GM21825 (cell line): Measurements from ENCODE around the gene HOXC11.
A peak's percentile ranks its signal among the peaks of the same experiment; 100 is the strongest.

ENCODE experiments used
- ATAC-seq: cut with Tn5 transposase; IDR thresholded peaks from one replicate; pipeline ENCODE4 v1.9.1; 2021; ENCODE audit warnings: mild to moderate bottlenecking, moderate library complexity; ENCODE audit not compliant: unreplicated experiment

Gene HOXC11

DNA sequence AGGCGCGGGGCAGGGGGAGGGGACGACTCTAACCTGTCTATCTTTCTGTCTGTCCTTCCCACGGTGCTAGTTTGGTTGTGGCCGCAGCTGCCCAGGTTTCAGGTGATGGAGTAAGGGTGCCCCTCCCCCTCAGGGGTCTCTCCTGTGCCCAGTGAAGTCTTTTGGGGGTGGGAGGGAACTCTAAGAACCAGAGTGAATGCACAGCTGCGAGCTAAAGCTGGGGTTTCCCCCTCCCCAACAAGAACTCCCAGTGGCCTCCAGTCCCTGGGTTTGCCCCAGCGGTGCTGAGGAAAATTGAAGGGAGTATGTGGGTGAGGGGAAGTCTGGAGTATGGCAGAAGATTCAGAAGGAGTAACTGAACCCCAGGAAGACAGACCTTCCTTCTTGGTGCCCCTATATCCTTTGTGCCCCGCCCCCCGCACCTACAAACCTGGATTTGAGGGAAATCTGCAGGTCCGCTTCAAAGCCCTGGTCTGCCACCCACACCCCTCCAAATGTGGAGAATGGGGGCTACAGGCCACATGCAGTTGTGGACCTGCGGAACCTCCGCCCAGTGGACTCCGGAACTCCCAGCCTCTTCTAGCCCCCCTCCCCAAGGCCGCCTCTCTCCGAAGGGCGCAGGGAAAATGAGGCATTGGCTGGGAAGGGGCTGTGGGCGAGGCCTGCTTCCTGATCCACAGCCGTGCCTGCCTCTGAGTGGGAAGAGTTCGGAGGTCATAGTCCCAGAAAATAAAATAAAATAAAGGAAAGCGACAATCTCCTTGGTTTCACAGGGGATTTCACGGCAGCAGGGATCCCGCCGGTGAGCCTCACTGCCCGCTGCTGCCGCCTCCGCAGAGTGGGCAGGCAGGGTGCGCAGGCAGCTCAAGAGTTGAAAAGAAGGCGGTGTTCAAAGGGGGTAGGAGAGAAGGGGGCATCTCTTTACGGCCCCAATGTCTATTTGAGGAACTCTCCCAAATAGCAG, 23.6 kb downstream of the HOXC11 start:
- ATAC-seq = no peak

- no peak for ATAC-seq
Measured at GRCh38 chr12:53997204-53998109, 24.5 kb downstream of the HOXC11 start.

DNA sequence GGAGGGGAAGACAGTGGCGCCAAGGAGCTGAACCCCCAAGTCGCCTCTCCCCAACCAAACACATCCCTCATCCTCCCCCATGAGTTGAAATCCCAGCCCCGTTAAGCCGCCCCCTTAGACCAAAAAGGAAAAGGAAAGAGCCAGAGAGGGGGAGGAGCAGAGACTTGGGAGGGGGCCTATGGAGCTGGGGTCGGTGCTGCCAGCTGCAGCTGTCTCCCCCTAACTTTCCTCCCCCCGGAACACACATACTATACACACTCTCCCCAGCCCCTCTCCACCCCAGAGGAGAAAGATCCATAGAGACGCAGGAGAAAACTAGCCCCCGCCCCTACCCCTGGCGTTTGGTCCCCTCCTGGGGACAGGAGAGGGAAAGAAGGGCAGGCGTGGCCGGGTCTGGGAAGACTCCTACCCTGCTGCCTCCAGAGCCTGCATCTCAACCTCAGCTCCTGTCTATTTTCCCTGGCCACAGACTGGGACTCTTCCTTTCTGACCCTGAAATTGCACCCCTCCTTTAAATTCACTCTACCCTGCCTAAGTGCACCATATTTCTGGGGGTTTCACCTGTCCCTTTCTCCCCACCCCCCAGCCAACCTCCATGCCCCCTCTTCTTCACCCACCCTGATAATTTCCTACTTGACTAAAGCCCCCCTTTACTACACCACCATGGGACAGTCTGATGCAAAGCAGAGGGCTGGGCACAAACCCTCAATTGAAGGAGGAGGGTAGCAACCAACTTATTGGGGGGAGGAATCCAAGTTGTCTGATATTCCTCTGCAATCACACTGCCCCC, 25.4 kb downstream of the HOXC11 start:
- ATAC-seq = no peak

DNA sequence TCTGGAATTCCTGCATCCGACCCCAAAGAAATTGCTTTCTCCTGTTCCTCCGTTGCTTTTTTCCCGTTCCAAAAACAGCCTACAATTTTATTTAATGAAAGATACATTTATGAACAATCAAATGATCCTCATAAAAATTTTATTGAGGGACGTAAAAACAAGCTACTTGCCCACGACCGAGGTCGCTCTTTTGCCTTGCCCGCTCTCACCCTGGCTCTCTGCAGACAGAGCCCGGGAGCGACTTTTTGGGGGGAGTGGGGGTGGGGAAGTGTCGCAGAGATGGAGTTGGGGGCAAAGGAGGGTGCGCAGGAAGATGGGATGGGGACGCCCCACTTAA, 25.9 kb downstream of the HOXC11 start:
- no peak for ATAC-seq

DNA sequence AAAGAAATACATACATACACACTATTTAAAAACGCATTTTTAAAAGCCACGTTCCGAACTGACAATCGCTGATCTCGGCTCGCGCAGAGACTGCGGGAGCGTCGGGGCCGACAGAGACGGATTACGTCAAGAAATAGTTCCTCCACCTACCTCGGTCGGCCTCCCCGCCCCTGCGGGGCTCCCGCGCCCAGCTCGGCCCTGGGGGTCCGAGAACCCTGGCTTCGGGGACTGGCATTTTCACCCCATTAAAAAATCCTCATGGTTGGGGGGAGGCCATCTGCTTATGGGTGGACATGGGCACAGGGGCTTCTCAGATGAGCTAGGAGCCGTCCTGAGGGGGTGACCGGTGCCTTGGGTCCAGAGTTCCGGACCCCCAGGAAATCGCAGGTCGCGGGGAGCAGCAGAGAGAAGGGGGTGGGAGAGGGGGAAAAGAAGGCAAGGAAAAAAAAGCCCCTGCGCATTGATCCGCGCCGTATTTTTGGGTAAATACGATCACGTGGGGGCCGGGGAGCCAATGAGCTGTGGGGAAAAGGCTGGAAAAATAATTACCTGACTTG, 26.7 kb downstream of the HOXC11 start:
- no peak for ATAC-seq

DNA sequence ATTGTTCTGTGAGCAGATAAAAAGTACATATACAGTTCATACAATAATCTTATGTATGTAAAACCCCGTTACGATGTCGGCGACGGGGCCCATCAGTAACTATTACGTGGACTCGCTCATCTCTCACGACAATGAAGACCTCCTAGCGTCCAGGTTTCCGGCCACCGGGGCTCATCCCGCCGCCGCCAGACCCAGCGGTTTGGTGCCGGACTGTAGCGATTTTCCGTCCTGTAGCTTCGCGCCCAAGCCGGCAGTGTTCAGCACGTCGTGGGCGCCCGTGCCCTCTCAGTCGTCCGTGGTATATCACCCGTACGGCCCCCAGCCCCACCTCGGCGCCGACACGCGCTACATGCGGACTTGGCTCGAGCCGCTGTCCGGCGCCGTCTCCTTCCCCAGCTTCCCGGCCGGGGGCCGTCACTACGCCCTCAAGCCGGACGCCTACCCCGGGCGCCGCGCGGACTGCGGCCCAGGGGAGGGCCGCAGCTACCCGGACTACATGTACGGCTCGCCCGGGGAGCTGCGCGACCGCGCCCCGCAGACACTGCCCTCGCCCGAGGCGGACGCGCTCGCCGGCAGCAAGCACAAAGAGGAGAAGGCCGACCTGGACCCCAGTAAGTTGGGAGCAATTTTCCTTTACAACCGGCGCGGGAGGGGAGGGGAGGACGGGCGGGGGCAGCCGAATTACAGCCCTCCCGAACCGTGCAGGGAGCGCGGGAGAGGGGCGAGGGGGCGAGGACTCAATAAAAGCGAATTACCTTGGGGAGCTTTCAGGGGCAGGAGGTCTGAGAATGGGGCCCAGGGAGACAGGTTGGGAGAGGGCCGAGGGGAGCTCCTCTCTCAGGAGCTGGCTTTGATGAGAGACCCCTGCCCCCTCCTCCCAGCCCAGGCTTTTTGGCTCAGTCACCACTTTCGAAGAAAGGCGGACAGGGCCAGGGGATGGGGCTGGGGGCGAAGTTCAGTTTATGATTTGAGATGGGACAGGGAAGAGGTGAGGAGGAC, 27.5 kb downstream of the HOXC11 start, which contains the start of gene HOXC9:
TSS of gene HOXC9 (plus strand) at position 46 of the 999 bp plus-strand sequence. CDS start at position 74, 28 bp downstream.
- ATAC-seq = no peak

DNA sequence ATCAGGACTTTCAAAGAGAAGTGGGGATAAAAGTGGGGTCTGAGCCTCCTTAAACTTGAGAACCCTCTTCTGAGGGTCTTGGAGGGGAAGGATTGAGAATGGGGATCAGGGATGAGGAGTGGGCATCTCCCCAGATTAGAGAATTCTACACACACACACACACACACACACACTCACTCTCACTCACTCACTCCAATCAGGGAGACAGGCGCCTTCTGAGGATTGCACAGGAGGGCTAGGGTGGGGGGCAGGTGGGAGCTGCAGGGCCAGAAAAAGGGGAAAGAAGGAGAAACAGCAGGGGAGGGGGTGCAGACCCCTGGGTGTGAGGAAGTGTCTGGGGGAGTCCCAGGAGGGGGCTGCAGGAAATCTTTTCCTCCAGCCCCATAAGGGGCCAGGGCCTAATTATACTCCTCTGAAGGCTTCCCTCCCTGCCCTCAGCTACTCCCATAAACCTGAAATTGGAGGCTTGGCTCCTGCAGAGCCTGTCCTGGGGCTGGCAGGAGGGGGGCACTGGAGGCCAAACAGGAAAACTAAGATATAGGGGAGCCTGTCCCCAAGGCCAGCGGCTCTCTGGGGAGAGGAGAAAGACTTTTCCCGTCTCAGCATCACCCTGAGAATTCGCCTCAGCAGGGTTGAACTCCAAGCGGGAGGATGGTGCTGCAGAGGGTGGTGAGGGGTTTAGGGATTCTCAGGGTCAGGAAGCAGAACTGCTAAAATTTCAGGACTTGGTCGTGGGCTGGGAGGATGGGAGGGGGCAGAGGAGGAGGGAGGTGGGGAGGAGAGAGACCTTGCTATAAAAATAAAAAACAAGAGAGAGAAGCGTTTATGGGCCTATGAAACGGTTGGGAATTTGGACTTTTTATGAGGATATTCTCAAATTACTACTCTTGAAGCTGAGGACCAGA, 28.6 kb downstream of the HOXC11 start:
- no peak for ATAC-seq

GRCh38 chr12:54002278-54002914, 29.5 kb downstream of the HOXC11 start:
- no peak for ATAC-seq

DNA sequence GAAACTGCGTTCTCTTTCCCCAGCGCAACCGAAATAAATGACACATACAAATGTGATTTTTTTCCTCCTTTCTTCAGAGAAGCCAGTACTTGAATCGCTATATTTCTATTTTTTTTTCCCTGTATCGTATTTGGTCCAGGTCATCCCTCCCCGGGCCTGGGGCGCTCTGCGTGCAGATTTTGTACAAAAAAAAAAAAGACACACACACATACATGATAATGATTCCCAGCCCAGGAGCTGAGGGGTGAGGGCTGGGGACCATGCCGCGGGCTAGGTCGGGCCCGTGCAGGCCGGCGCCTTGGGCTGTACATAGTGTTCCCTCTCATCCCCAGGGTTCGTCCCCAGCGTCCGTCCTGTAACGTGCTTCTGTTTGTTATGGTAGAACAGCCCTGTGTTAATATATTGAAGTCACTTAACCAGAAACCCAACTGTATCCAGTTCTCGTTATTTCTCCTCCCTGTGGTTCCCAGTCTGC, 30.0 kb downstream of the HOXC11 start:
- no peak for ATAC-seq

GRCh38 chr12:54003625-54004024, 30.7 kb downstream of the HOXC11 start:
- ATAC-seq = no peak

DNA sequence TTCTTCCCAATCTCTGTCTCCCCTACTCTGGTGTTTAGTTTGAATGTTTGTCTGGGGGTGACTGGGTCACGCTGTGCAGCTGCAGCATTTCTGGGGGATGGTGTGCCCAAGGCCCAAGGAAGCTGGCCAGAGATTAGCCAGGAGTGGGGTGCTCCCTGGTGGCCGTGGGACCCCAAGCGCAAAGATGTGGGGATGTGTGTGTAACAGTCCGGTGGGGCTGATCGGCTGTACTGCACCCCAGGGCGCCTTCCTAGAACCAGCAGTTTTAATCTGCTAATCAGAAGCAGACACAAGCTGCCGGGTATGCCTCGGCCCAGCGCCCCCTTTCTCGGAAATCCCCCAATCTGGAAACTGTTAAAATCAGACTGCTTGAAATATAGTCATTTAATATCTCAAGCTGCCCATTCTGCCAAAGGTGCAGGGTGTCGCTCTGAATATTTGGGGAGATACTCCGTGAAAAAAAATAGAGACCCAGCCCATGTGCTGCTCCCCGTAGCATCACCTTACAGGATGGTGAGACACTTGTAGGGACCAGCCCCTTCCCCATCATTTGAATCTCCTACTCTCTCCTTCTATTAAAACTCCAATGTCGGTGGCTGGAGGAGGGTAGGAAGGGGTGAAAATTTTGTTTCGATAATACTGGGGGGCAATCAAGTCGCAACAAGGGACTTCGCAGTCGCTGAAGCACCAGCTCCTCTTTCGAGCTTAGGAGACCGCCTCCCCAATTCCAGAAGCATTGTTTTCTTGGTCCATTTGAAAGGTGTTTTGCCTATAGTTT, 31.3 kb downstream of the HOXC11 start:
- no peak for ATAC-seq

DNA sequence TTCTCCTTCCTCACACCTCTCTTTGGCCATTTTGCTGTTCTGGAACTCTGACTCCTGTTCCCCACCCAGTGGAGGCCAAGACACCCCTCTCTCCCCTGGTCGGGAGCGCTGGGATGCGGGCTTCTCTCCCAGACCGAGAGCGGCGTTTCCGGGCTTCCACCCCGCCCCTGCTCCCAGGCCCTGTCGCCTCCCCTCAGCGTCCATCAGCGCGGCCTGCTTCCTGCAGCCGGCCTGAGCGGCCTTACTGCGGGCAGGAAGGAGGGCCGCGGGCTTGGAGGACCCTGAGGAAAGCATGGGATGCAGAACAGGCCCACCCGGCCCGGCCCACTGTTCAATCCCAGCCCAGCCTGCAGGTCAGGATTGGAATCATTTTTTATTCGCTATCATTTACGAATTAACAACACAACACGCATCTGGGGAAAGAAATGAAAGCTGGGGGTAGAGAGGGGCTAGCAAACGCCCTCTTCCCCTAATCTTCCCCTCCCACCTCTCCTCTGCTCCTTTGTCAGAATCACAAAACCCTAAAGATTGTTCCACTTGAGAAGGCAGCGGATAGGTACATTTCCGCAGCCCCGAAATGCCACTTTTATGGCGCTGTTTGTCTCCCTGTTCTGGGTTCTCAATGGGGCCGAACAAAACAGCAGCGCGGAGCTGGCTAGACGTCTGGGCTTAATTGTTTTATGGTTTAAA, 32.1 kb downstream of the HOXC11 start:
- ATAC-seq = no peak

GRCh38 chr12:54005531-54005852, 32.6 kb downstream of the HOXC11 start:
- ATAC-seq = no peak

DNA sequence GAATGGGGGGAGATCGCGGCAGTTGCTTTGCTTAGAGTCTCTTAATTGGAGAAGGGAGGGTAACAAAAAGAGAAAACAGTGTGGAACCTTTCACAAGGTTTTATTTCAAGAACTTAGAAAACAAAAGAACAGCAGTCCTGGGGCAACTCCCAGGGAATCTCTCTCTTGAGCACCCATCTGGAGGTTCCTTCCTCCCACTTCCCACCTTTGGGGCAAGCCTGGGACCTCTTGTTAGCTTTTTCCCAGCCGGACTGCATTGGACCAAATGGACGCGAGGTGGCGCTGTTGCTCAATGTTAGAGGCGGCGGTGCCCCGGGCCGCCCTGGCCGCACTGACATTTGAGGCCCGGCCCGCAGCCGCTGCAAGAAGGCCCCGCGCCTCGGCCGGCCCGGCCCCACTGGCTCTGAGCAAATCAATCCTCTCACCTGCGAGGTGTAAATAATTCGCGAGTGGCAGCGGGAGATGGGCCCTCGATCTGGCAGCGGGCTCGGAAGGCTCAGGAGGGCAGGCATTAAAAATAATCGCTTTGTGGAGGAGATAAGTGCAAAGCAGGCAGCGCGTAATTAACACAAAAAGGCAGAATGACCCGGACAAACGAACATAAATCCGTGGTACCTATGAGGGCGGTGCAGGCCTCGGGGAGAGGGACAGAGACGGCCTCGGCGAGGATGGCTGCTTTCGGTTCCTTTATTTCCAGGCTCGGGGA, 33.1 kb downstream of the HOXC11 start:
- peak; percentile 76 for ATAC-seq

DNA sequence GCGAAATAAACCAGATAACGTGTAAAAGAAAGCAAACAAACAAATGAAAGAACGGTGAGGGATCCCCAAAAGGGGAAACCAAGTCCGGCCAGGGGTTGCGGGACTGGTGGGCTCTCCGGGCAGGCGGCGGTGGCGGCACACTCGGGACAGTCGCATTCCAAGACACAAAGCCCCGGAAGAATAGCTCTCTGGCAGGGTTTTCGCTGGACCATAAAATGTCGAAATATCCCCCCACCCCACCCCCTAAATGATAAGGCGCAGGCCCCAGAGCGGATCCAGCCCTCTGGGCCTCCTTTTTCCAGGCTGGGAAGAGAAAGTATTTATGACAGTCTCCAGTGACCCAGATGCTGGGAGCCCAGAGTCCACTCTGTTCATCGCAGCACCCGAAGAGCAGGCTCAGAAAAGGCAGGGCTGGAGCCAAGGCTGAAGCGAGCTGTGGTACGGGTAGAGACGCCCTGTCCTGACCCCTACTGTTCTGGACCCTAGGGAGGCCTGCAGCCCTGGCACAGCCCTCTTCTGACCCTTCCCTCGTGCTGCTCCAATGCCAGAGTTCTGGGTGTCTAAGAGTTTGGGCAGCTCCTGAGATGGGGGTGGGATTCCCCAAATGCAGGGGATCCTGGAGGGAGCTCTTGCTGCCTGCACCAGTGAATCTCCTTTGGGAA, 33.8 kb downstream of the HOXC11 start:
- no peak for ATAC-seq
